Loucy (cell line): Measurements from ENCODE around the gene MBD2.
A peak's percentile ranks its signal among the peaks of the same experiment; 100 is the strongest.

ENCODE experiments used
- H2AFZ ChIP-seq: fragments of 200-600 bp; sonication (generic); 2 replicates; pipeline ENCODE4 v1.6.0; 2016; ENCODE audit warnings: antibody characterized with exemption, mild to moderate bottlenecking, low read length, moderate library complexity
- H3F3A ChIP-seq: fragments of 200-600 bp; 2 replicates; pipeline ENCODE4 v1.6.0; 2016; ENCODE audit warnings: antibody characterized with exemption, low read depth, mild to moderate bottlenecking
- H3K27me3 ChIP-seq: fragments of 200-600 bp; sonication (generic); 2 replicates; pipeline ENCODE4 v1.6.1; 2014; ENCODE audit warnings: low read length, mild to moderate bottlenecking; ENCODE audit not compliant: insufficient read depth, poor library complexity, severe bottlenecking
- H3K36me3 ChIP-seq: fragments of 200-600 bp; sonication (generic); 2 replicates; pipeline ENCODE4 v1.6.1; 2016; ENCODE audit warnings: low read length; ENCODE audit not compliant: insufficient read depth
- H3K4me1 ChIP-seq: fragments of 200-600 bp; sonication (generic); 2 replicates; pipeline ENCODE4 v1.5.1; 2014; ENCODE audit warnings: low read length, mild to moderate bottlenecking; ENCODE audit not compliant: insufficient read depth, poor library complexity, severe bottlenecking
- H3K4me2 ChIP-seq: fragments of 200-600 bp; sonication (generic); 2 replicates; pipeline ENCODE4 v1.6.0; 2014; ENCODE audit warnings: antibody characterized with exemption, low read length, low read depth, mild to moderate bottlenecking; ENCODE audit not compliant: poor library complexity, severe bottlenecking
- H3K4me3 ChIP-seq: fragments of 200-600 bp; sonication (generic); 2 replicates; pipeline ENCODE4 v1.5.1; 2014; ENCODE audit warnings: low read length, mild to moderate bottlenecking, mixed read lengths; ENCODE audit not compliant: poor library complexity, severe bottlenecking
- H3K79me2 ChIP-seq: fragments of 200-600 bp; sonication (generic); 2 replicates; pipeline ENCODE4 v1.6.1; 2014; ENCODE audit warnings: low read length; ENCODE audit not compliant: insufficient read depth
- H3K9ac ChIP-seq: fragments of 200-600 bp; sonication (generic); 2 replicates; pipeline ENCODE4 v1.6.0; 2014; ENCODE audit warnings: mild to moderate bottlenecking, low read depth, low read length, moderate library complexity; ENCODE audit not compliant: poor library complexity, severe bottlenecking
- H3K9me2 ChIP-seq: fragments of 200-600 bp; sonication (generic); replicated peaks from 2 replicates; pipeline ENCODE4 v1.6.1; 2016; ENCODE audit warnings: low read depth, low read length, mixed read lengths
- H3K9me3 ChIP-seq: fragments of 200-600 bp; sonication (generic); 2 replicates; pipeline ENCODE4 v1.6.1; 2014; ENCODE audit warnings: mild to moderate bottlenecking, antibody characterized with exemption, low read length, low read depth; ENCODE audit not compliant: insufficient read depth
- H4K20me1 ChIP-seq: fragments of 200-600 bp; sonication (generic); 2 replicates; pipeline ENCODE4 v1.6.0; 2014; ENCODE audit warnings: antibody characterized with exemption, low read length, mild to moderate bottlenecking; ENCODE audit not compliant: insufficient read depth, poor library complexity, severe bottlenecking
- EZH2phosphoT487 ChIP-seq: fragments of 200-600 bp; IDR thresholded peaks from 2 replicates; pipeline ENCODE4 v1.6.1; 2018; ENCODE audit warnings: antibody characterized with exemption, mild to moderate bottlenecking, moderate library complexity, borderline replicate concordance
- TF ChIP-seq, protein P1 (sequence below): fragments of 200-600 bp; sonication (generic); conservative IDR thresholded peaks from 2 replicates; pipeline ENCODE4 v1.5.1; 2014; ENCODE audit warnings: mild to moderate bottlenecking, antibody characterized with exemption, low read length

Gene MBD2

DNA sequence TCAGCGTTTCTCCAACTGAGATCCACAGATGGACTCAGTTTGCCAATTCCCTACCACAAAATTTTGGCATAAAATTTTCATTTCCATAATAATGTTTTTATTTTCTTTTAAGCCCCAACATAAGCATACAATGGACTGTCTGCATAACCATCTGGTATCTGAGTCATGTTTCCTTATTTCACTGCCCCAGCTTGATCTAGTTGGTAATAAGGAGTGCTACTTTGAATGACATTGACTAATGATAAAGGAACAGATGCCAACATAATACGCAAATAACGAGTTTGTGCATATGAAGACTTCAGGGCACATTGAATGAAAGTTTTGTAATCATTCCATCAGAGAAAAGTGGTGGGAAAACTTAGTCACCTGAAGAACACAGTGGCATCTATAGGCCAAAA, 8.8 kb upstream of the MBD2 start:
- H3K36me3 ChIP-seq: no peaks in the 10 kb centered on the region
- H3K9me2 ChIP-seq: no peaks in the 10 kb centered on the region
- no peak overlapping the region for H3K4me3 ChIP-seq
- H3K79me2 ChIP-seq: no peaks in the 10 kb centered on the region
- no peak for TF ChIP-seq EZH2phosphoT487
- TF ChIP-seq, protein P1, sequence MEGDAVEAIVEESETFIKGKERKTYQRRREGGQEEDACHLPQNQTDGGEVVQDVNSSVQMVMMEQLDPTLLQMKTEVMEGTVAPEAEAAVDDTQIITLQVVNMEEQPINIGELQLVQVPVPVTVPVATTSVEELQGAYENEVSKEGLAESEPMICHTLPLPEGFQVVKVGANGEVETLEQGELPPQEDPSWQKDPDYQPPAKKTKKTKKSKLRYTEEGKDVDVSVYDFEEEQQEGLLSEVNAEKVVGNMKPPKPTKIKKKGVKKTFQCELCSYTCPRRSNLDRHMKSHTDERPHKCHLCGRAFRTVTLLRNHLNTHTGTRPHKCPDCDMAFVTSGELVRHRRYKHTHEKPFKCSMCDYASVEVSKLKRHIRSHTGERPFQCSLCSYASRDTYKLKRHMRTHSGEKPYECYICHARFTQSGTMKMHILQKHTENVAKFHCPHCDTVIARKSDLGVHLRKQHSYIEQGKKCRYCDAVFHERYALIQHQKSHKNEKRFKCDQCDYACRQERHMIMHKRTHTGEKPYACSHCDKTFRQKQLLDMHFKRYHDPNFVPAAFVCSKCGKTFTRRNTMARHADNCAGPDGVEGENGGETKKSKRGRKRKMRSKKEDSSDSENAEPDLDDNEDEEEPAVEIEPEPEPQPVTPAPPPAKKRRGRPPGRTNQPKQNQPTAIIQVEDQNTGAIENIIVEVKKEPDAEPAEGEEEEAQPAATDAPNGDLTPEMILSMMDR: no peak; the same call in 1 of the 2 replicates
- no peaks in the 10 kb centered on the region for H3K4me1 ChIP-seq
- H3K9me3 ChIP-seq: no peaks in the 10 kb centered on the region
- H2AFZ ChIP-seq: no peak overlapping the region
- H3K9ac ChIP-seq: no peak overlapping the region
- no peaks in the 10 kb centered on the region for H4K20me1 ChIP-seq
- no peaks in the 10 kb centered on the region for H3K27me3 ChIP-seq
- no peaks in the 10 kb centered on the region for H3F3A ChIP-seq
- H3K4me2 ChIP-seq: no peak overlapping the region

DNA sequence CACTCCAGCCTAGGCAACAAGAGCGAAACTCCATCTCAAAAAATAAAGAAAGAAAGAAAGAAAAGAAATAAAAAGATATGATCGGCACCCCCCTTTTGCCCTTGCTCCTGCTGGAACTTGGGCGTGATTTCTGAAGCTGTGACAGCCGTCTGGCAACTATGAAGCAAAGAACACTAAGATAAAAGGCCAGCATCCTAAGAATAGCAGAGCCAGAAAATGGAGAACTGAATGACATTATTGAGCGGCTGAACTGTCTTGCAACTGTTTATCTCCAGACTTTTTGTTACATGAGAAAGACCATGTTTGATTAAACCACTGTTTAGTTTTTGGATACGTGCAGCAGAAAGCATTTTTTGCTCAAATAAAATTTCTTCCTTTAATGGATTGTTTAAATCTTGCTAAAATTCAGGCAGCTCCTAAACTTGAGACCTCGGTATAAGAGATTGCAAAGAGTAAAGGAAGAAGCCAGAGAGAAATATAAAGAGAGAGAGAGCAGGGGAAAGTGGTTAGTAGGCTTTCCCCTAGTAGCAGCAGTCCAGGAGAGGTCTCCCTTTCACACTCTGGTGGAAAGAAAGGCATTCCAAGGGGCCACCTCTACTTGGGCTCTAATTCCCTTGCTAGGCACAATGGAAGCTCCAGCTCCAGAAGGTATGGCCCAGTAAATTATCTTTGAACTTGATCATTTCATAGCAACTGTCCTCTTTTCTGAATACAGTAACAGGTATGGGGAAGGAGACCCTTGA, 8.2 kb upstream of the MBD2 start:
- H3K4me1 ChIP-seq: no peaks in the 10 kb centered on the region
- no peaks in the 10 kb centered on the region for H3K27me3 ChIP-seq
- H3F3A ChIP-seq: no peaks in the 10 kb centered on the region
- H2AFZ ChIP-seq: no peak overlapping the region
- no peaks in the 10 kb centered on the region for H3K79me2 ChIP-seq
- H3K9me2 ChIP-seq: no peaks in the 10 kb centered on the region
- no peaks in the 10 kb centered on the region for H3K36me3 ChIP-seq
- no peaks in the 10 kb centered on the region for H3K9me3 ChIP-seq
- no peaks in the 10 kb centered on the region for H4K20me1 ChIP-seq
- no peak overlapping the region for H3K4me2 ChIP-seq
- no peak overlapping the region for H3K9ac ChIP-seq
- no peak for TF ChIP-seq EZH2phosphoT487
- TF ChIP-seq, protein P1: peak; percentile 25
- no peak overlapping the region for H3K4me3 ChIP-seq

DNA sequence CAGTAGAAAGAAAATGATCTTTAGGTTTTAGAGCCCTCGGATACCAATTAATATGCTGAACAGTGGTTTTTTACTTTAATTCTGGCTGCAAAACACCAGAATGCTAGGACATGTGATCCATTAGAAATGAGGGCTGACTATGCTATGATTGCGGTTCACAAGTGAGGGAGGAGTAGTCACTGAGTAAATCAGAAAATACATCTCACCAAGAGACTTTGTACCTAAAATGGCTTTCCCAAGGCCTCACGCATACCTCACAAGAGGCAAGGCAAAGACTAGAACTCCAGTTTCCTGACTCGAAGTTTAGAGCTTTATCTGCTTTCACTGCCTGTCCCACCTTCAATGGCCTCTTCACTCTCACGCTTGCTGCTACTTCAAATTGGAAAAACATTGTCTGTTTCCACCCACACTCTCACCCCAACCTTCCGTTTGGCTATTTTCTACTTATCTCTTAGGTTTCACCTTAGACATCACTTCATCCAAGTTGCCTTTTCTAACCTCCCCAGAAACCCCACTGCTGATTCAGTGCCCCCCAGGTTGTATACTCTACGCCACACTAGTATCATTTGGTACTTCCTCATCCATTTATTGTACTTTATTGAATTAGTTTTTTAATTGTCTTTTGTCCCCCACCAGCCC, 5.1 kb upstream of the MBD2 start:
- no peaks in the 10 kb centered on the region for H3F3A ChIP-seq
- H3K9me3 ChIP-seq: no peaks in the 10 kb centered on the region
- no peaks in the 10 kb centered on the region for H4K20me1 ChIP-seq
- no peaks in the 10 kb centered on the region for H3K79me2 ChIP-seq
- H3K4me2 ChIP-seq: no peak overlapping the region
- no peaks in the 10 kb centered on the region for H3K9me2 ChIP-seq
- peaks cover 5% of the 10 kb centered on the region for H3K4me1 ChIP-seq
- H3K36me3 ChIP-seq: no peaks in the 10 kb centered on the region
- no peaks in the 10 kb centered on the region for H3K27me3 ChIP-seq
- no peak overlapping the region for H3K4me3 ChIP-seq
- peak overlapping the region; percentile 57 for H2AFZ ChIP-seq
- TF ChIP-seq, protein P1: no peak
- TF ChIP-seq EZH2phosphoT487: no peak
- H3K9ac ChIP-seq: no peak overlapping the region
